HG03442 (cell line): ENCODE data around the gene CCDC34.
"Not testable (repeated sequence)": the region's sequence is repeated elsewhere in the genome, so short reads cannot be mapped to it uniquely, and the experiment has no call there.

Experiments
- ATAC-seq: cut with Tn5 transposase; IDR thresholded peaks from one replicate; pipeline ENCODE4 v1.9.1; 2021; ENCODE audit warnings: mild to moderate bottlenecking, moderate library complexity; ENCODE audit not compliant: unreplicated experiment

CCDC34 gene

GRCh38 chr11:27363576-27364117 lies 632 bp upstream of the CCDC34 start:
- ATAC-seq: no peak

- ATAC-seq: no peak
Observed at GRCh38 chr11:27361649-27362431, 1.2 kb downstream of the CCDC34 start.

- no peak for ATAC-seq
Observed at GRCh38 chr11:27358296-27358695, 4.7 kb downstream of the CCDC34 start.

- no peak for ATAC-seq
Observed at GRCh38 chr11:27357250-27357649, 5.8 kb downstream of the CCDC34 start.

GRCh38 chr11:27356624-27357222 lies 6.3 kb downstream of the CCDC34 start:
- no peak for ATAC-seq

GRCh38 chr11:27355575-27356104 lies 7.4 kb downstream of the CCDC34 start:
- no peak for ATAC-seq

GRCh38 chr11:27354359-27354965 lies 8.6 kb downstream of the CCDC34 start:
- ATAC-seq: no peak

- ATAC-seq: no peak
Observed at GRCh38 chr11:27353593-27354358, 9.2 kb downstream of the CCDC34 start.

- ATAC-seq: no peak
Observed at GRCh38 chr11:27352781-27353180, 10.2 kb downstream of the CCDC34 start.

- ATAC-seq: no peak
Observed at GRCh38 chr11:27350511-27350910, 12.5 kb downstream of the CCDC34 start.

GRCh38 chr11:27349919-27350318 lies 13.1 kb downstream of the CCDC34 start:
- ATAC-seq: no peak

- no peak for ATAC-seq
Observed at GRCh38 chr11:27348340-27348873, 14.6 kb downstream of the CCDC34 start.

GRCh38 chr11:27347359-27348339 lies 15.4 kb downstream of the CCDC34 start:
- no peak for ATAC-seq

GRCh38 chr11:27339941-27340340 lies 23.1 kb downstream of the CCDC34 start:
- no peak for ATAC-seq

- not testable (repeated sequence) for ATAC-seq
Observed at GRCh38 chr11:27334764-27335163, 28.3 kb downstream of the CCDC34 start.

GRCh38 chr11:27331981-27332380 lies 31.0 kb downstream of the CCDC34 start:
- ATAC-seq: no peak

GRCh38 chr11:27330633-27331270 lies 32.3 kb downstream of the CCDC34 start:
- ATAC-seq: no peak

- no peak for ATAC-seq
Observed at GRCh38 chr11:27329867-27330632, 33.0 kb downstream of the CCDC34 start.
